Measurements from ENCODE around the gene MAGI3. TPM values are rescaled to one million over a fixed set of nuclear protein-coding genes. Genes with fewer than 3 reads are reported as not detected.

The MAGI3 gene
- total and polyA plus RNA-seq, 2 of the 13 experiments (the other 11 are each of a cell fraction or from before 2014, with no cell fraction given), result 4.0 to 11.8 TPM

DNA sequence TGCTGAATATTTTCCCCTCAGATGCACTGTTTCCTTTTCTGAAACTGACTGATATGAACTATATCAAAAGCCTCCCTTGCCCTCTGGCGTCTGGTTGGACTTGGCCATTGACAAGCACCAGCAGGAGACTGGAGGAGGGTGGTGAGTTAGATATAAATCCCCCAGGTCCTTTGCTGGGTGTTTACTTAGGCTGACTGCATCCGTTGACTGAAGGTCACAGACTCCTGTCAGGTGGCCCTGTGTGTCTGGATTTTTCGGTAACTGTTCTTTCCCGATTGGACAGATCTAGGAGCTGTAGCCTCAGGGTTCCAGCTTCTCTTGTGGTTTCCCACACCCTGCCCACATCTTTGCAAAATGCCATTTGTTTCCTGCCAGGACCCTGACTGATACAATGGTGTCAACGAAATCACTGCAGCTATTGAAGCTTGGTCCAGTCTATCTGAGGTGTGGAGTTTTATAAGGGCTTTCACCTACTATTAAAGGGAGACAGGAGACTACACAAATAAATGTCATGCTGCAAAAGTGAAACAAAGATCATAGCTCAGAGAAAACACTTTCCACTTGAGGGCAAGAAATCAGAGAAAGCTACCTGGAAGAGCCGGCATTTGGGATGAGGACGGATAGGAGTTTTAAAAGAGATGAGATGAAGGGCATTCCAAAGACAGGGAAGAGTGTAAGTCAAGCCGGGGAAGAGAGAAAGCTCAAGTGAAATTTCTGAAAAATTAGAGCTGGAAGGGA lies 1.5 kb upstream of the MAGI3 start (continued):
- TF ChIP-seq, protein P1, sequence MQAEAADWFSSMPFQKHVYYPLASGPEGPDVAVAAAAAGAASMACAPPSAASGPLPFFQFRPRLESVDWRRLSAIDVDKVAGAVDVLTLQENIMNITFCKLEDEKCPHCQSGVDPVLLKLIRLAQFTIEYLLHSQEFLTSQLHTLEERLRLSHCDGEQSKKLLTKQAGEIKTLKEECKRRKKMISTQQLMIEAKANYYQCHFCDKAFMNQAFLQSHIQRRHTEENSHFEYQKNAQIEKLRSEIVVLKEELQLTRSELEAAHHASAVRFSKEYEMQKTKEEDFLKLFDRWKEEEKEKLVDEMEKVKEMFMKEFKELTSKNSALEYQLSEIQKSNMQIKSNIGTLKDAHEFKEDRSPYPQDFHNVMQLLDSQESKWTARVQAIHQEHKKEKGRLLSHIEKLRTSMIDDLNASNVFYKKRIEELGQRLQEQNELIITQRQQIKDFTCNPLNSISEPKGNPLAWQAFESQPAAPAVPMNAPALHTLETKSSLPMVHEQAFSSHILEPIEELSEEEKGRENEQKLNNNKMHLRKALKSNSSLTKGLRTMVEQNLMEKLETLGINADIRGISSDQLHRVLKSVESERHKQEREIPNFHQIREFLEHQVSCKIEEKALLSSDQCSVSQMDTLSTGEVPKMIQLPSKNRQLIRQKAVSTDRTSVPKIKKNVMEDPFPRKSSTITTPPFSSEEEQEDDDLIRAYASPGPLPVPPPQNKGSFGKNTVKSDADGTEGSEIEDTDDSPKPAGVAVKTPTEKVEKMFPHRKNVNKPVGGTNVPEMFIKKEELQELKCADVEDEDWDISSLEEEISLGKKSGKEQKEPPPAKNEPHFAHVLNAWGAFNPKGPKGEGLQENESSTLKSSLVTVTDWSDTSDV (CRISPR knock-in tag; IDR thresholded peaks at IDR 0.05), result no peak
- no peak for TF ChIP-seq HNRNPUL1 (IDR thresholded peaks at IDR 0.05; ENCODE audit: low read depth, low read length)
- TF ChIP-seq, protein P2, sequence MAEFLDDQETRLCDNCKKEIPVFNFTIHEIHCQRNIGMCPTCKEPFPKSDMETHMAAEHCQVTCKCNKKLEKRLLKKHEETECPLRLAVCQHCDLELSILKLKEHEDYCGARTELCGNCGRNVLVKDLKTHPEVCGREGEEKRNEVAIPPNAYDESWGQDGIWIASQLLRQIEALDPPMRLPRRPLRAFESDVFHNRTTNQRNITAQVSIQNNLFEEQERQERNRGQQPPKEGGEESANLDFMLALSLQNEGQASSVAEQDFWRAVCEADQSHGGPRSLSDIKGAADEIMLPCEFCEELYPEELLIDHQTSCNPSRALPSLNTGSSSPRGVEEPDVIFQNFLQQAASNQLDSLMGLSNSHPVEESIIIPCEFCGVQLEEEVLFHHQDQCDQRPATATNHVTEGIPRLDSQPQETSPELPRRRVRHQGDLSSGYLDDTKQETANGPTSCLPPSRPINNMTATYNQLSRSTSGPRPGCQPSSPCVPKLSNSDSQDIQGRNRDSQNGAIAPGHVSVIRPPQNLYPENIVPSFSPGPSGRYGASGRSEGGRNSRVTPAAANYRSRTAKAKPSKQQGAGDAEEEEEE (CRISPR knock-in tag; IDR thresholded peaks at IDR 0.05; ENCODE audit: borderline replicate concordance), result 0 out of 2 replicates have a peak, but pooled peaks have one; percentile 8
- TF ChIP-seq HMG20A (CRISPR knock-in tag; IDR thresholded peaks at IDR 0.05; ENCODE audit: borderline replicate concordance), result peak; percentile 80; the same call in 1 of the 2 replicates
- no peak for TF ChIP-seq RFXANK (CRISPR knock-in tag; IDR thresholded peaks at IDR 0.05)
- TF ChIP-seq PRPF4 (IDR thresholded peaks at IDR 0.05; ENCODE audit: low read depth, low read length, poor library complexity, severe bottlenecking), result no peak
- no peak for TF ChIP-seq RFX3 (CRISPR knock-in tag; IDR thresholded peaks at IDR 0.05)
- peak; percentile 80 for TF ChIP-seq RARA (CRISPR knock-in tag; IDR thresholded peaks at IDR 0.05)
- TF ChIP-seq, protein P3, sequence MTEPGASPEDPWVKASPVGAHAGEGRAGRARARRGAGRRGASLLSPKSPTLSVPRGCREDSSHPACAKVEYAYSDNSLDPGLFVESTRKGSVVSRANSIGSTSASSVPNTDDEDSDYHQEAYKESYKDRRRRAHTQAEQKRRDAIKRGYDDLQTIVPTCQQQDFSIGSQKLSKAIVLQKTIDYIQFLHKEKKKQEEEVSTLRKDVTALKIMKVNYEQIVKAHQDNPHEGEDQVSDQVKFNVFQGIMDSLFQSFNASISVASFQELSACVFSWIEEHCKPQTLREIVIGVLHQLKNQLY (CRISPR knock-in tag; IDR thresholded peaks at IDR 0.05), result 0 out of 2 replicates have a peak, but pooled peaks have one; percentile 26
- TF ChIP-seq RBAK (CRISPR knock-in tag; IDR thresholded peaks at IDR 0.05), result peak; percentile 83; the same call in 1 of the 2 replicates
- TF ChIP-seq, protein P4, sequence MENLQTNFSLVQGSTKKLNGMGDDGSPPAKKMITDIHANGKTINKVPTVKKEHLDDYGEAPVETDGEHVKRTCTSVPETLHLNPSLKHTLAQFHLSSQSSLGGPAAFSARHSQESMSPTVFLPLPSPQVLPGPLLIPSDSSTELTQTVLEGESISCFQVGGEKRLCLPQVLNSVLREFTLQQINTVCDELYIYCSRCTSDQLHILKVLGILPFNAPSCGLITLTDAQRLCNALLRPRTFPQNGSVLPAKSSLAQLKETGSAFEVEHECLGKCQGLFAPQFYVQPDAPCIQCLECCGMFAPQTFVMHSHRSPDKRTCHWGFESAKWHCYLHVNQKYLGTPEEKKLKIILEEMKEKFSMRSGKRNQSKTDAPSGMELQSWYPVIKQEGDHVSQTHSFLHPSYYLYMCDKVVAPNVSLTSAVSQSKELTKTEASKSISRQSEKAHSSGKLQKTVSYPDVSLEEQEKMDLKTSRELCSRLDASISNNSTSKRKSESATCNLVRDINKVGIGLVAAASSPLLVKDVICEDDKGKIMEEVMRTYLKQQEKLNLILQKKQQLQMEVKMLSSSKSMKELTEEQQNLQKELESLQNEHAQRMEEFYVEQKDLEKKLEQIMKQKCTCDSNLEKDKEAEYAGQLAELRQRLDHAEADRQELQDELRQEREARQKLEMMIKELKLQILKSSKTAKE (CRISPR knock-in tag; IDR thresholded peaks at IDR 0.05; ENCODE audit: borderline replicate concordance), result peak; percentile 84
- TF ChIP-seq, protein P5, sequence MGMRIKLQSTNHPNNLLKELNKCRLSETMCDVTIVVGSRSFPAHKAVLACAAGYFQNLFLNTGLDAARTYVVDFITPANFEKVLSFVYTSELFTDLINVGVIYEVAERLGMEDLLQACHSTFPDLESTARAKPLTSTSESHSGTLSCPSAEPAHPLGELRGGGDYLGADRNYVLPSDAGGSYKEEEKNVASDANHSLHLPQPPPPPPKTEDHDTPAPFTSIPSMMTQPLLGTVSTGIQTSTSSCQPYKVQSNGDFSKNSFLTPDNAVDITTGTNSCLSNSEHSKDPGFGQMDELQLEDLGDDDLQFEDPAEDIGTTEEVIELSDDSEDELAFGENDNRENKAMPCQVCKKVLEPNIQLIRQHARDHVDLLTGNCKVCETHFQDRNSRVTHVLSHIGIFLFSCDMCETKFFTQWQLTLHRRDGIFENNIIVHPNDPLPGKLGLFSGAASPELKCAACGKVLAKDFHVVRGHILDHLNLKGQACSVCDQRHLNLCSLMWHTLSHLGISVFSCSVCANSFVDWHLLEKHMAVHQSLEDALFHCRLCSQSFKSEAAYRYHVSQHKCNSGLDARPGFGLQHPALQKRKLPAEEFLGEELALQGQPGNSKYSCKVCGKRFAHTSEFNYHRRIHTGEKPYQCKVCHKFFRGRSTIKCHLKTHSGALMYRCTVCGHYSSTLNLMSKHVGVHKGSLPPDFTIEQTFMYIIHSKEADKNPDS (CRISPR knock-in tag; IDR thresholded peaks at IDR 0.05), result no peak
- TF ChIP-seq ATF7-NPFF (CRISPR knock-in tag; IDR thresholded peaks at IDR 0.05; ENCODE audit: low read depth), result no peak
- TF ChIP-seq, protein P6, sequence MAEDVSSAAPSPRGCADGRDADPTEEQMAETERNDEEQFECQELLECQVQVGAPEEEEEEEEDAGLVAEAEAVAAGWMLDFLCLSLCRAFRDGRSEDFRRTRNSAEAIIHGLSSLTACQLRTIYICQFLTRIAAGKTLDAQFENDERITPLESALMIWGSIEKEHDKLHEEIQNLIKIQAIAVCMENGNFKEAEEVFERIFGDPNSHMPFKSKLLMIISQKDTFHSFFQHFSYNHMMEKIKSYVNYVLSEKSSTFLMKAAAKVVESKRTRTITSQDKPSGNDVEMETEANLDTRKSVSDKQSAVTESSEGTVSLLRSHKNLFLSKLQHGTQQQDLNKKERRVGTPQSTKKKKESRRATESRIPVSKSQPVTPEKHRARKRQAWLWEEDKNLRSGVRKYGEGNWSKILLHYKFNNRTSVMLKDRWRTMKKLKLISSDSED (CRISPR knock-in tag; IDR thresholded peaks at IDR 0.05), result no peak
- TF ChIP-seq, protein P7, sequence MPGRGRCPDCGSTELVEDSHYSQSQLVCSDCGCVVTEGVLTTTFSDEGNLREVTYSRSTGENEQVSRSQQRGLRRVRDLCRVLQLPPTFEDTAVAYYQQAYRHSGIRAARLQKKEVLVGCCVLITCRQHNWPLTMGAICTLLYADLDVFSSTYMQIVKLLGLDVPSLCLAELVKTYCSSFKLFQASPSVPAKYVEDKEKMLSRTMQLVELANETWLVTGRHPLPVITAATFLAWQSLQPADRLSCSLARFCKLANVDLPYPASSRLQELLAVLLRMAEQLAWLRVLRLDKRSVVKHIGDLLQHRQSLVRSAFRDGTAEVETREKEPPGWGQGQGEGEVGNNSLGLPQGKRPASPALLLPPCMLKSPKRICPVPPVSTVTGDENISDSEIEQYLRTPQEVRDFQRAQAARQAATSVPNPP (CRISPR knock-in tag; IDR thresholded peaks at IDR 0.05), result no peak
- TF ChIP-seq ZNF34 (CRISPR knock-in tag; IDR thresholded peaks at IDR 0.05; ENCODE audit: borderline replicate concordance), result no peak
